K562 (cell line): ENCODE results near the gene FEN1. TPM values are rescaled to one million over a fixed set of nuclear protein-coding genes. Genes with fewer than 3 reads are reported as not detected.
A peak's percentile ranks its signal among the peaks of the same experiment; 100 is the strongest.

ENCODE experiments used
- HCFC1 ChIP-seq: IDR thresholded peaks from 2 replicates; pipeline ENCODE4 v1.6.1; 2012; ENCODE audit warnings: low read depth, low read length, improper control_type of control experiment
- HLTF ChIP-seq: fragments of 450-650 bp; IDR thresholded peaks from 2 replicates; pipeline ENCODE4 v1.6.1; 2016
- KLF1 ChIP-seq: fragments of 450-650 bp; IDR thresholded peaks from 2 replicates; pipeline ENCODE4 v1.6.1; 2016; ENCODE audit warnings: missing genetic modification characterization, missing compliant biosample characterization
- MEIS2 ChIP-seq: fragments of 450-650 bp; IDR thresholded peaks from 2 replicates; pipeline ENCODE4 v1.6.1; 2014; ENCODE audit warnings: mild to moderate bottlenecking; ENCODE audit not compliant: partially characterized antibody
- RBFOX2 ChIP-seq: fragments of 200-400 bp; formaldehyde crosslinking; IDR thresholded peaks from 2 replicates; pipeline ENCODE4 v1.6.1; 2017; ENCODE audit warnings: low read depth, mild to moderate bottlenecking, low read length, moderate library complexity
- SNRNP70 ChIP-seq: fragments of 200-400 bp; formaldehyde crosslinking; optimal IDR thresholded peaks from 2 replicates; pipeline ENCODE3; 2017; ENCODE audit warnings: low read depth, low read length
- U2AF2 ChIP-seq: fragments of 200-400 bp; formaldehyde crosslinking; optimal IDR thresholded peaks from 2 replicates; pipeline ENCODE3; 2017; ENCODE audit warnings: low read depth, mild to moderate bottlenecking, low read length
- ZBTB11 ChIP-seq, 3 experiments: fragments of 200-800 bp in 1 of 3; fragments of 250-450 bp in 1 of 3; fragments of 450-650 bp in 1 of 3; sonication (Bioruptor Pico) in 1 of 3; sonication (Bioruptor generic) in 1 of 3; formaldehyde crosslinking in 1 of 3; IDR thresholded peaks; 2 replicates each; pipeline versions ENCODE4 v1.6.1 to v1.8.0; 2016 to 2022; ENCODE audit warnings: mild to moderate bottlenecking in 2 of 3, missing genetic modification characterization in 2 of 3, missing compliant biosample characterization in 1 of 3, moderate library complexity in 1 of 3
- ZBTB33 ChIP-seq: sonication (generic); formaldehyde crosslinking; IDR thresholded peaks from 2 replicates; pipeline ENCODE4 v1.8.1; 2023; ENCODE audit warnings: mild to moderate bottlenecking, missing genetic modification reagents
- ZNF282 ChIP-seq: sonication (generic); formaldehyde crosslinking; IDR thresholded peaks from 2 replicates; pipeline ENCODE4 v1.8.1; 2023; ENCODE audit warnings: missing genetic modification reagents
- ZNF398 ChIP-seq: fragments of 250-450 bp; sonication (Bioruptor Pico); IDR thresholded peaks from 2 replicates; pipeline ENCODE4 v1.8.0; 2021; ENCODE audit warnings: moderate library complexity, mild to moderate bottlenecking, inconsistent platforms
- ZNF639 ChIP-seq, 2 experiments: fragments of 200-800 bp in 1 of 2; sonication (Bioruptor generic) in 1 of 2; sonication (generic) in 1 of 2; formaldehyde crosslinking in 1 of 2; IDR thresholded peaks in 1 of 2; conservative IDR thresholded peaks in 1 of 2; 2 replicates each; pipeline versions ENCODE4 v1.5.0 to v1.6.1; 2016 to 2020; ENCODE audit warnings: missing compliant biosample characterization in 1 of 2, missing genetic modification characterization in 1 of 2, missing genetic modification reagents in 1 of 2
- polyA plus RNA-seq, 8 experiments: library from polyadenylated mRNA; depleted of rRNA in 4 of 8; stranded (reverse) in 5 of 8; unstranded in 3 of 8; fragments of >200 nt; fragmentation: Nextera tagmentation in 2 of 8; fragmentation: Illumina TruSeq in 1 of 8; extraction: Ambion mirVana in 2 of 8; extraction: Trizol in 1 of 8; gene quantifications; 2 replicates each; pipeline versions ENCODE4 v1.2.1 to v1.2.3, GENCODE V29; 2011 to 2014; ENCODE audit warnings: inconsistent platforms in 1 of 8, missing spikeins in 1 of 8
- total RNA-seq, 7 experiments: library from RNA; depleted of rRNA in 6 of 7; stranded (reverse); fragments of >200 nt in 6 of 7; fragmentation: Illumina TruSeq in 2 of 7; extraction: Trizol in 2 of 7; gene quantifications; 2 replicates each; pipeline versions ENCODE4 v1.2.1 to v1.2.3, GENCODE V29; 2011 to 2021; ENCODE audit warnings: low replicate concordance in 1 of 7
- TF ChIP-seq, protein P1 (sequence below), 2 experiments: fragments of 450-650 bp in 1 of 2; sonication (generic) in 1 of 2; formaldehyde crosslinking in 1 of 2; IDR thresholded peaks in 1 of 2; conservative IDR thresholded peaks in 1 of 2; 2 replicates each; pipeline versions ENCODE4 v1.6.1 to v1.8.1; 2016 to 2023; ENCODE audit warnings: mild to moderate bottlenecking in 2 of 2, moderate library complexity in 2 of 2, inconsistent platforms in 1 of 2, missing genetic modification reagents in 1 of 2

The FEN1 gene
- total and polyA plus RNA-seq, 9 of the 15 experiments (the other 6 are each of a cell fraction or from before 2014, with no cell fraction given): 58.1 to 156 (median 137) TPM

GRCh38 chr11:61834278-61835048 lies 41.8 kb downstream of the FEN1 start (continued):
- TF ChIP-seq ZNF639 (CRISPR knock-in tag; conservative IDR thresholded peaks at IDR 0.05 in 1 of 2, IDR thresholded peaks at IDR 0.05 in 1 of 2) (peak in 1 of 2 experiments; percentile 85; a peak in 2 of 4 replicates), U2AF2 (no peak), ZNF398 (CRISPR knock-in tag) (no peak), HCFC1 (no peak), ZNF282 (CRISPR knock-in tag) (no peak), HLTF (0 out of 2 replicates have a peak, but pooled peaks have one; percentile 27), KLF1 (tag) (peak; percentile 56), ZBTB33 (CRISPR knock-in tag) (no peak), SNRNP70 (no peak), ZBTB11 (CRISPR knock-in tag; IDR thresholded peaks at IDR 0.05) (peak in 1 of 3 experiments; percentile 79; a peak in 2 of 6 replicates), RBFOX2 (peak; percentile 79), MEIS2 (peak; percentile 65)
- TF ChIP-seq, protein P1, sequence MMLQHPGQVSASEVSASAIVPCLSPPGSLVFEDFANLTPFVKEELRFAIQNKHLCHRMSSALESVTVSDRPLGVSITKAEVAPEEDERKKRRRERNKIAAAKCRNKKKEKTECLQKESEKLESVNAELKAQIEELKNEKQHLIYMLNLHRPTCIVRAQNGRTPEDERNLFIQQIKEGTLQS (IDR thresholded peaks at IDR 0.05): no peak
- TF ChIP-seq, protein P1 (CRISPR knock-in tag; conservative IDR thresholded peaks at IDR 0.05): no peak
